Activated CD4-positive, alpha-beta T cell treated with anti-CD3 and anti-CD28 coated beads, Interleukin-2, amount 10 ng/mL, durations not matched to agents 7 days and 5 days (primary cell): Measurements from ENCODE around the gene ATF7IP. TPM values are rescaled to one million over a fixed set of nuclear protein-coding genes. Genes with fewer than 3 reads are reported as not detected.
"Not testable (repeated sequence)": the region's sequence is repeated elsewhere in the genome, so short reads cannot be mapped to it uniquely, and the experiment has no call there.

Experiments
- CTCF ChIA-PET: fragments of 350-600 bp; sonication (Branson Sonifier 250); formaldehyde crosslinking; loops from one replicate; lab custom pipeline; 2021; ENCODE audit warnings: antibody characterized with exemption; lab: Charles Lee
- POLR2A ChIA-PET: fragments of 350-600 bp; sonication (Branson Sonifier 250); formaldehyde crosslinking; loops from one replicate; lab custom pipeline; 2021; ENCODE audit warnings: antibody characterized with exemption; lab: Charles Lee
- DNase-seq: peaks from one replicate; pipeline ENCODE4 v3.0.0-alpha.2; 2020
- H3K27ac Mint-ChIP-seq: one replicate; pipeline ENCODE4 v1.8.0; 2021; ENCODE audit warnings: mild to moderate bottlenecking, moderate library complexity, mixed read lengths
- H3K27me3 Mint-ChIP-seq: one replicate; pipeline ENCODE4 v1.8.0; 2021; ENCODE audit warnings: mixed read lengths
- H3K36me3 Mint-ChIP-seq: one replicate; pipeline ENCODE4 v1.8.0; 2021; ENCODE audit warnings: low read depth, mixed read lengths
- H3K4me1 Mint-ChIP-seq: one replicate; pipeline ENCODE4 v1.8.0; 2021; ENCODE audit warnings: mixed read lengths
- H3K4me3 Mint-ChIP-seq: one replicate; pipeline ENCODE4 v1.8.0; 2021; ENCODE audit warnings: mild to moderate bottlenecking, moderate library complexity, mixed read lengths
- H3K9me3 Mint-ChIP-seq: one replicate; pipeline ENCODE4 v1.8.0; 2021; ENCODE audit warnings: mixed read lengths
- total RNA-seq, 2 experiments: library from RNA; stranded (reverse); gene quantifications; one replicate each; pipeline ENCODE4 v1.2.3, GENCODE V29; 2021

ATF7IP gene, protein sequence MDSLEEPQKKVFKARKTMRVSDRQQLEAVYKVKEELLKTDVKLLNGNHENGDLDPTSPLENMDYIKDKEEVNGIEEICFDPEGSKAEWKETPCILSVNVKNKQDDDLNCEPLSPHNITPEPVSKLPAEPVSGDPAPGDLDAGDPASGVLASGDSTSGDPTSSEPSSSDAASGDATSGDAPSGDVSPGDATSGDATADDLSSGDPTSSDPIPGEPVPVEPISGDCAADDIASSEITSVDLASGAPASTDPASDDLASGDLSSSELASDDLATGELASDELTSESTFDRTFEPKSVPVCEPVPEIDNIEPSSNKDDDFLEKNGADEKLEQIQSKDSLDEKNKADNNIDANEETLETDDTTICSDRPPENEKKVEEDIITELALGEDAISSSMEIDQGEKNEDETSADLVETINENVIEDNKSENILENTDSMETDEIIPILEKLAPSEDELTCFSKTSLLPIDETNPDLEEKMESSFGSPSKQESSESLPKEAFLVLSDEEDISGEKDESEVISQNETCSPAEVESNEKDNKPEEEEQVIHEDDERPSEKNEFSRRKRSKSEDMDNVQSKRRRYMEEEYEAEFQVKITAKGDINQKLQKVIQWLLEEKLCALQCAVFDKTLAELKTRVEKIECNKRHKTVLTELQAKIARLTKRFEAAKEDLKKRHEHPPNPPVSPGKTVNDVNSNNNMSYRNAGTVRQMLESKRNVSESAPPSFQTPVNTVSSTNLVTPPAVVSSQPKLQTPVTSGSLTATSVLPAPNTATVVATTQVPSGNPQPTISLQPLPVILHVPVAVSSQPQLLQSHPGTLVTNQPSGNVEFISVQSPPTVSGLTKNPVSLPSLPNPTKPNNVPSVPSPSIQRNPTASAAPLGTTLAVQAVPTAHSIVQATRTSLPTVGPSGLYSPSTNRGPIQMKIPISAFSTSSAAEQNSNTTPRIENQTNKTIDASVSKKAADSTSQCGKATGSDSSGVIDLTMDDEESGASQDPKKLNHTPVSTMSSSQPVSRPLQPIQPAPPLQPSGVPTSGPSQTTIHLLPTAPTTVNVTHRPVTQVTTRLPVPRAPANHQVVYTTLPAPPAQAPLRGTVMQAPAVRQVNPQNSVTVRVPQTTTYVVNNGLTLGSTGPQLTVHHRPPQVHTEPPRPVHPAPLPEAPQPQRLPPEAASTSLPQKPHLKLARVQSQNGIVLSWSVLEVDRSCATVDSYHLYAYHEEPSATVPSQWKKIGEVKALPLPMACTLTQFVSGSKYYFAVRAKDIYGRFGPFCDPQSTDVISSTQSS
- 100 to 1,000 TPM in 1 of 2 experiments, 10 to 100 TPM in 1; 96.7 to 108 TPM for total RNA-seq

DNA sequence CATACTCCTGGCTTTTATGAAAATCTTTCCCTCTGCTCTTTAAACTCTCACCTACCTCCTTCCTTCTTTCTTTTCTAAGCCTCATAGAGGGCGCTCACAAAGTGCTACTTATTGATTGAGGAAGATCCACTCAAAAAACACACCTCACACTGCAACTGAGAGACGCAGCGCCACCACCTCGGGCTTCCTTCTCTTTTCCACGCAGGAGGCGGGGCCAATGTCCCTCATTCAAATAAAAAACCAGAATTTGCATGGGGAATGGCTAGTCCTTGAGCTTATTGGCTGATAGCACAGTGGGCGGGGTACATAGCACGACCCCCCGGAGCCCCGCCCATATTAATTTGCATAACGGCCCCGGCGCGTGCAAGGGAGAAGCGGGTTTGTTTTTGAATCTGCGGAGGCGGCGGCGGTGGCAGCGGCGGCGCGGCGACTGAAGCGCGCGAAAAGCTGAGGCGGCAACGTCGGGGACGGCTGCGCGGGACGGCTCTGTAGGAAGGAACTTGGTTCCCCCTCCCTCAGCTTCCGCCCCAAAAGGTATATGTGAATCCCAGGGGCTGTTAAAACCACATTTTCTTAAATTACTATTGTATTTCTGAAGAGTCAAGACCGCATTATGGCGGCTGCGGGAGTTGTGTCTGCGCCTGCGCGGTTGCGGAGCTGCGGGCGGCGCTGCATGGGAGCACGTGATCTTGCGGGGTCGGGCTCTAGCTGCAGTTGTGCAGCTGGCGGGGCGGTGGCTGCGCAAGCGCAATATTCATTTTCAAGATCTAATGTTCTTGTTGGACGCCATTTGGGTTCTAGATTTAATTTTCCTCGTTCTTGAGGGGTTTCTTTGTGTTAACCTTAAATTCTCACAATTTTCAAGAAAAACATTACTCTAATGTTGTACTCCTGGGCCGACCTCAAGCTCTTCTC, at the start of gene ATF7IP:
TSS of gene ATF7IP (plus strand) at position 389 of the 915 bp plus-strand sequence. CDS start 58,234 bp downstream, outside the sequence.
- H3K4me1 Mint-ChIP-seq: peaks cover 28% of the 10 kb centered on the region
- ChIA-PET CTCF (interaction anchor here (0.5 to 1.6 kb wide), 23 partner anchors 8 to 413 kb away, joined by 3 to 16 read pairs (median 4); no protein-coding TSS in a partner anchor), POLR2A (interaction anchor here (0.7 to 1.4 kb wide), 8 partner anchors 17 to 404 kb away, joined by 3 to 34 read pairs (median 4); no protein-coding TSS in a partner anchor)
- H3K4me3 Mint-ChIP-seq: peak within 1 kb of the TSS; percentile 90
- peak; percentile 98 for DNase-seq
- peaks cover 4% of the 10 kb centered on the region for H3K9me3 Mint-ChIP-seq
- H3K27ac Mint-ChIP-seq: peak within 1 kb of the TSS; percentile 99
- no peaks in the 10 kb centered on the region for H3K27me3 Mint-ChIP-seq
- H3K36me3 Mint-ChIP-seq: peaks cover 28% of the 10 kb centered on the region

DNA sequence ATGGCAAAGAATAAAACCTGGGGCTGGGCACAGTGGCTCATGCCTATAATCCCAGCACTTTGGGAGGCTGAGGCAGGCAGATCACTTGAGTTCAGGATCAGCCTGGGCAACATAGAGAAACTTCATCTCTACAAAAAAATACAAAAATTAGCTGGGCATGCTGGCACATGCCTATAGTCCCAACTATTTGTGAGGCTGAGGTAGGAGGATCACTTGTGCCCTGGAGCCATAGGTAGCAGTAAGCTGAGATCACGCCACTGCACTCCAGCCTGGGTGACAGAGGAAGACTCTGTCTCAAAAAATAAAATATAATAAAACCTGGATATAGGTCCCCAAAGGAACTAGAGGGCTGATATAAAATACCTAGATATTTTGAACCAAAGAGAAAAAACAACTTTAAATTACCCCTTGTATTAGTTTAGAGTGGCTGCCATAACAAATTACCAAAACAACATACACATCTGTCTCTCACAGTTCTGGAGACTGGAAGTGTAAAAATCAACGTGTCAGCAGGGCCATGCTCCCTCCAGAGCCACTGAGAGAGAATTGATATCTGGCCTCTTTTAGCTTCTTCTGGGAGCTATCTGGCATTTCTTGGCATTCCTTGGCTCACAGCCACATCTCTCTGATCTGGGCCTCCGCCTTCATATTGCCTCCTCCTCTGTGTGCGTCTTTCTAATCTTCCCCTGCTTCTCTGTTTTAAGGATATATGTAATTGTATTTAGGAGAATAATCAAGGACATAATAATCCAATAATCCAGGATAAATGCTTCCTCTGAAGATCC, 47.9 kb upstream of the ATF7IP start:
- CTCF ChIA-PET: no interaction called here
- POLR2A ChIA-PET: no interaction called here

DNA sequence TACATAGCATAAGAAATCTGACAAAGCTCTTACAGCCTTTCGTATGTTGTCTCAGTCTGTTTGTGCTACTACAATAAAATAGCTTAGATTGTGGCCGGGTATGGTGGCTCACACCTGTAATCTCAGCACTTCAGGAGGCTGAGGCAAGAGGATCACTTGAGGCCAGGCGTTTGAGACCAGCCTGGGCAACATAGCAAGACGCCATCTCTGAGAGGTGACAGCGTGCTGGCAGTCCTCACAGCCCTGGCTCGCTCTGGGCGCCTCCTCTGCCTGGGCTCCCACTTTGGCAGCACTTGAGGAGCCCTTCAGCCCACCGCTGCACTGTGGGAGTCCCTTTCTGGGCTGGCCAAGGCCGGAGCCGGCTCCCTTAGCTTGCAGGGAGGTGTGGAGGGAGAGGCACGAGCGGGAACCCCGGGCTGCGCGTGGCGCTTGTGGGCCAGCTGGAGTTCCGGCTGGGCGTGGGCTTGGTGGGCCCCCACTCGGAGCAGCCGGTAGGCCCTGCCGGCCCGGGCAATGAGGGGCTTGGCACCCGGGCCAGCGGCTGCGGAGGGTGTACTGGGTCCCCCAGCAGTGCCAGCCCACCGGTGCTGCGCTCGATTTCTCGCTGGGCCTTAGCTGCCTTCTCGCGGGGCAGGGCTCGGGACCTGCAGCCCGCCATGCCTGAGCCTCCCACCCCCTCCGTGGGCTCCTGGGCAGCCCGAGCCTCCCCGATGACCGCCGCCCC, 45.6 kb upstream of the ATF7IP start:
- DNase-seq, H3K9me3 Mint-ChIP-seq, H3K36me3 Mint-ChIP-seq, H3K4me3 Mint-ChIP-seq, POLR2A ChIA-PET, CTCF ChIA-PET, H3K27me3 Mint-ChIP-seq, H3K4me1 Mint-ChIP-seq, H3K27ac Mint-ChIP-seq: not testable (repeated sequence)

More for the DNA sequence above, 47.9 kb upstream of the ATF7IP start:
- no peak overlapping the region for H3K27ac Mint-ChIP-seq
- no peak overlapping the region for H3K4me3 Mint-ChIP-seq
- no peak for DNase-seq
- no peaks in the 10 kb centered on the region for H3K36me3 Mint-ChIP-seq
- H3K27me3 Mint-ChIP-seq: no peaks in the 10 kb centered on the region
- H3K4me1 Mint-ChIP-seq: no peaks in the 10 kb centered on the region
- H3K9me3 Mint-ChIP-seq: peaks cover 4% of the 10 kb centered on the region

DNA sequence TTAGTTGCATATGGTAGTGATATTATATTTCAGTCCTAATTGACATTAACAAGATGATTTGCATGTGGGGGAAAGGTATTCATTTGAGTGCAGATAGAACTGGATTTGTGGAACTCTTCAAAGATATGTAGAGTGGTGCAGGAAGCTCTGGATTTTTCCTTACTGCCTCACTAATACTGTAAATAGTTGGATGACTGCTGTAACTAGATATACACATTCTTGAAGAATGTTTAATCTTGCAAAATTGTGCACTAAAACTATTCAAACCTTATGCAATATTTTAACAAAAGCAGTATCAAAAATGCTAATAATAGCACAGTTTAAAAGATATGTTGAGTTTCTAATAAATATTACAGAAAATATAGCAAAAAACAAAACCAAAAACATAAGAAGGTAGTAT, 43.1 kb upstream of the ATF7IP start:
- H3K36me3 Mint-ChIP-seq: peaks cover 2% of the 10 kb centered on the region
- no peaks in the 10 kb centered on the region for H3K27me3 Mint-ChIP-seq
- H3K27ac Mint-ChIP-seq: no peak overlapping the region
- ChIA-PET CTCF (interaction anchor here (0.7 kb wide), 1 partner anchor 138 kb away, joined by 5 read pairs; no protein-coding TSS in a partner anchor), POLR2A (no interaction called here)
- DNase-seq: no peak
- no peak overlapping the region for H3K4me3 Mint-ChIP-seq
- H3K4me1 Mint-ChIP-seq: no peaks in the 10 kb centered on the region
- peaks cover 3% of the 10 kb centered on the region for H3K9me3 Mint-ChIP-seq

DNA sequence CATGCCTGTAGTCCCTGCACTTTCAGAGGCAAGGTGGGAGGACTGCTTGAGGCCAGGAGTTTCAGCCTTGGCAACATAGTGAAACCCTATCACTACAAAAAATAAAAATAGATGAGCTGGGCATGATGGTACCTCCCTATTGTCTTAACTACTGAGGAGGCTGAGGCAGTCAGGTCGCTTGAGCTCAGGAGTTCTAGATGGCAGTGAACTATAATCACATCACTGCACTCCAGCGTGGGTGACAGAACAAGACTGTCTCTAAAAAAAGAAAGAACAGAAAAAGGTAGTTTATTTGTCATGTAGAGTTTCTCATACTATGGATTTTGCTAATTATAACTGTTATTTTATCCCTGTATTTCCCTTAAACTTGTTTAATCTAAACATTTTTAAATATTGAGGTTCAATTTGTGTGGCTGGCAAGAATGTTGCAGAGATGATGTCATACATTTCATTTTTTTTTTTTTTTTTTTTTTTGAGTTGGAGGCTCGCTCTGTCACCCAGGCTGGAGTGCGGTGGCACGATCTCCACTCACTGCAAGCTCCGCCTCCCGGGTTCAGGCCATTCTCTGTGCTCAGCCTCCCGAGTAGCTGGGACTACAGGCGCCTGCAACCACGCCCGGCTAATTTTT, 39.7 kb upstream of the ATF7IP start:
- H3K27me3 Mint-ChIP-seq: no peaks in the 10 kb centered on the region
- H3K9me3 Mint-ChIP-seq: peaks cover 8% of the 10 kb centered on the region
- ChIA-PET POLR2A (no interaction called here), CTCF (no interaction called here)
- DNase-seq: no peak
- no peak overlapping the region for H3K27ac Mint-ChIP-seq
- H3K36me3 Mint-ChIP-seq: peaks cover 2% of the 10 kb centered on the region
- no peak overlapping the region for H3K4me3 Mint-ChIP-seq
- H3K4me1 Mint-ChIP-seq: no peaks in the 10 kb centered on the region

DNA sequence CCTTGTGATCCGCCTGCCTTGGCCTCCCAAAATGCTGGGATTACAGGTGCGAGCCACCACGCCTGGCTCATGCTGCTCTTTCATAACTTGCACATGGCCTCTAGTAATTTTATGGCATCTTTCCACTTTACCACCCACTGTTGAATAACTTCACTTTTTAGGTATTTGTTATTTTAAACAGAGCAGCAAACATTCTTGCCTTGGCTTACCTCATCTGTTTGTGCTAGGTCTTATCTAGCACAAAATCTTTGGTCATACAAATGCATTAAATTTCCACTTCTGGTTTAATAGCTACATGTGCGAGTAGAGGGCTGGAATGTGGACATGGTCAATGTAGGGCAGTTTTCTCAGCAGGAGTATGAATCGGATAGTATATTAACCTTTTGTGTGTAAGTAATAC, 38.8 kb upstream of the ATF7IP start:
- ChIA-PET POLR2A (no interaction called here), CTCF (no interaction called here)
- H3K4me1 Mint-ChIP-seq: no peaks in the 10 kb centered on the region
- DNase-seq: no peak
- H3K9me3 Mint-ChIP-seq: peaks cover 12% of the 10 kb centered on the region
- H3K4me3 Mint-ChIP-seq: no peak overlapping the region
- H3K36me3 Mint-ChIP-seq: peaks cover 2% of the 10 kb centered on the region
- no peaks in the 10 kb centered on the region for H3K27me3 Mint-ChIP-seq
- H3K27ac Mint-ChIP-seq: no peak overlapping the region

DNA sequence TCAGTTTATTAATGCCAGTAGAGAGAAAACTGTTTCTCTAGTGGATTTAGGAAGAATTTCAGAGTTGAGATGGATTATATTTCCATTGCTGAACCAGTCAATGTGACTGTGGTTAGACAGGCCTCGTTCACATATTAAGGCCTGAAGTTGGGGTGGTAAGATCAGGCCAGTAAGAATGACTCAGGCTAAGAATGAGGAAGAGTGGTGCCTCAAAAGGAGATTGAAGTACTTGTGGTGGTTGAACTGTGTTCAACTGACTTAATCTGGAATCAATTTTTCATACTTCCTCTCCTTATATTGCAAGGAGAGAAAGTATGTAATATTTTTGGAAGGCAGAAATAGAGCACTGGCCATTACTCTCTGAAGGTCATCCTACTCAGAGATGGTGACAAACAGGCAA, 37.8 kb upstream of the ATF7IP start:
- Mint-ChIP-seq H3K27ac (no peak overlapping the region), H3K27me3 (no peaks in the 10 kb centered on the region), H3K4me3 (no peak overlapping the region), H3K4me1 (no peaks in the 10 kb centered on the region), H3K9me3 (peaks cover 21% of the 10 kb centered on the region), H3K36me3 (peaks cover 4% of the 10 kb centered on the region)
- CTCF ChIA-PET: no interaction called here
- no peak for DNase-seq
- POLR2A ChIA-PET: no interaction called here

DNA sequence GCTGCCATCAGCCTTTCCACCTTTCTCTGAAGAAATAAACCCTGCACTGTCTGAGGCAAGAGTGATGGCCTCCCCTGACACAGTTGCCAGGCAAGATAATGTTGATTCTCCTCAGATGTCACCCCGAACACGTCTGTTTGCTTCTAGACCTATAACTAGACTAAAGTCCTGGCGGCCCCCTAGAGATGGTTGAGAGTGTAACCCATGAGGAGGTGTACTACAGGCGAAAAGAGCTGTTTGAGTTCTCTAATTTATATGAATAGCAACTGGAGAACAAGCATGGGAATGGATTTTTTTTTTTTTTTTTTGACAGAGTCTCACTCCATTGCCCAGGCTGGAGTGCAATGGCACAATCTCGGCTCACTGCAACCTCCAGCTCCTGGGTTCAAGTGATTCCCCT, 33.0 kb upstream of the ATF7IP start:
- Mint-ChIP-seq H3K27me3 (no peaks in the 10 kb centered on the region), H3K4me3 (no peak overlapping the region), H3K4me1 (no peaks in the 10 kb centered on the region), H3K36me3 (peaks cover 4% of the 10 kb centered on the region), H3K9me3 (peaks cover 47% of the 10 kb centered on the region), H3K27ac (no peak overlapping the region)
- ChIA-PET POLR2A (no interaction called here), CTCF (interaction anchor here (1.4 to 1.6 kb wide), 2 partner anchors 11 to 43 kb away, joined by 3 read pairs; no protein-coding TSS in a partner anchor)
- no peak for DNase-seq

DNA sequence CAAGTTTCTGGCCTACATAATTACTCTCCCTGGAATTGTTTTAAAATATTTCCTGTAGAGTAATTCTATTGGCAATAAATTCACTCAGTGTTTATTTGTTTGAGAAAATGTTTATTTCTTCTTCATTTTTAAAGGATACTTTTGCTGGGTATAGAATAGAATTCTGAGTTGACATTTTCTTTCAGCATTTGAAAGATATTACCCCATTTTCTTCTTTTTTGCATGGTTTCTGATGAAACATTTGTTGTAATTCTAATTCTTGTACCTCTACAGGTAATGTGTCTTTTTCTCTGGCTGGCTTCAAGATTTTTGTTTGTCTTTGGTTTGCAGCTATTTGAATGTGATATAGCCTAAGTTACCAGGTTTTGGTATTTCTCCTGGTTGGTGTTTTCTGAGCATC, 25.1 kb upstream of the ATF7IP start:
- Mint-ChIP-seq H3K36me3 (peaks cover 1% of the 10 kb centered on the region), H3K27me3 (no peaks in the 10 kb centered on the region), H3K27ac (no peak overlapping the region), H3K9me3 (peaks cover 45% of the 10 kb centered on the region), H3K4me3 (no peak overlapping the region), H3K4me1 (no peaks in the 10 kb centered on the region)
- ChIA-PET POLR2A (no interaction called here), CTCF (interaction anchor here (0.6 kb wide), 2 partner anchors 67 to 653 kb away, joined by 3 read pairs; no protein-coding TSS in a partner anchor)
- no peak for DNase-seq

DNA sequence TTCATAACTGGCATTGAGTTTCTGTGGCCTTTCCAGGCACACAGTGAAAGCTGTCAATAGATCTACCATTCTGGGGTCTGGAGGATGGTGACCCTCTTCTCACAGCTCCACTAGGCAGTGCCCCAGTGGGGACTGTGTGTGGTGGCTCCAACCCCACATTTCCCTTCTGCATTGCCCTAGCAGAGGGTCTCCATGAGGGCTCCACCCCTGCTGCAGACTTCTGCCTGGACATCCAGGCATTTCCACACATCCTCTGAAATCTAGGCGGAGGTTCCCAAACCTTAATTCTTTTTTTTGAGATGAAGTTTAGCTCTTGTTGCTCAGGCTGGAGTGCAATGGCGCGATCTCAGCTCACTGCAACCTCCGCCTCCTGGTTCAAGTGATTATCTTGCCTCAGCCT, 14.0 kb upstream of the ATF7IP start:
- H3K9me3 Mint-ChIP-seq: peaks cover 40% of the 10 kb centered on the region
- H3K4me1 Mint-ChIP-seq, H3K4me3 Mint-ChIP-seq, CTCF ChIA-PET, H3K27ac Mint-ChIP-seq, POLR2A ChIA-PET, DNase-seq, H3K27me3 Mint-ChIP-seq, H3K36me3 Mint-ChIP-seq: not testable (repeated sequence)
